H9 (cell line): Measurements from ENCODE around the gene AKT3. TPM values are rescaled to one million over a fixed set of nuclear protein-coding genes. Genes with fewer than 3 reads are reported as not detected.
A peak's percentile ranks its signal among the peaks of the same experiment; 100 is the strongest.

Source experiments
- DNase-seq: peaks from one replicate; pipeline ENCODE4 v3.0.0-alpha.2; 2017
- H2AFZ ChIP-seq: one replicate; pipeline ENCODE4 v1.6.1; 2013; ENCODE audit warnings: mild to moderate bottlenecking, low read length, control low read depth, moderate library complexity
- H2AK5ac ChIP-seq: 2 replicates; pipeline ENCODE4 v1.6.1; 2013; ENCODE audit warnings: low read length, control low read depth, mixed read lengths; ENCODE audit not compliant: insufficient read length
- H2BK120ac ChIP-seq: one replicate; pipeline ENCODE4 v1.6.1; 2013; ENCODE audit warnings: low read depth, mild to moderate bottlenecking, low read length, control low read depth, inconsistent platforms; ENCODE audit not compliant: poor library complexity, severe bottlenecking
- H2BK12ac ChIP-seq: 2 replicates; pipeline ENCODE4 v1.6.1; 2013; ENCODE audit warnings: low read length, control low read depth, mixed read lengths, low read depth; ENCODE audit not compliant: insufficient read length
- H2BK15ac ChIP-seq: 2 replicates; pipeline ENCODE4 v1.6.1; 2013; ENCODE audit warnings: low read depth, low read length, control low read depth
- H2BK20ac ChIP-seq: one replicate; pipeline ENCODE4 v1.6.1; 2013; ENCODE audit warnings: low read depth, mild to moderate bottlenecking, low read length, control low read depth, inconsistent platforms; ENCODE audit not compliant: poor library complexity, severe bottlenecking
- H2BK5ac ChIP-seq: 2 replicates; pipeline ENCODE4 v1.6.1; 2013; ENCODE audit warnings: low read length, control low read depth, mixed read lengths; ENCODE audit not compliant: insufficient read length
- H3K14ac ChIP-seq: 2 replicates; pipeline ENCODE4 v1.6.1; 2013; ENCODE audit warnings: low read length, control low read depth; ENCODE audit not compliant: insufficient read depth
- H3K18ac ChIP-seq: 2 replicates; pipeline ENCODE4 v1.6.1; 2013; ENCODE audit warnings: low read depth, mild to moderate bottlenecking, mixed read lengths, low read length, control low read depth; ENCODE audit not compliant: insufficient read length
- H3K23ac ChIP-seq: 2 replicates; pipeline ENCODE4 v1.6.1; 2013; ENCODE audit warnings: low read length, control low read depth, mixed read lengths, low read depth; ENCODE audit not compliant: insufficient read length
- H3K23me2 ChIP-seq: 2 replicates; pipeline ENCODE4 v1.6.1; 2013; ENCODE audit warnings: low read depth, mild to moderate bottlenecking, mixed read lengths, low read length, control low read depth; ENCODE audit not compliant: insufficient read length, poor library complexity, severe bottlenecking
- H3K27ac ChIP-seq: 2 replicates; pipeline ENCODE4 v1.5.1; 2013; ENCODE audit warnings: low read length, control low read depth, mixed read lengths, low read depth; ENCODE audit not compliant: insufficient read length
- H3K27me3 ChIP-seq: 2 replicates; pipeline ENCODE4 v1.6.1; 2013; ENCODE audit warnings: low read length, control low read depth, inconsistent platforms; ENCODE audit not compliant: insufficient read depth
- H3K4ac ChIP-seq: 2 replicates; pipeline ENCODE4 v1.6.1; 2013; ENCODE audit warnings: low read depth, mild to moderate bottlenecking, control low read depth, inconsistent platforms, low read length, moderate library complexity
- H3K4me1 ChIP-seq: 2 replicates; pipeline ENCODE4 v1.6.1; 2013; ENCODE audit warnings: low read length, control low read depth, inconsistent platforms; ENCODE audit not compliant: insufficient read depth
- H3K4me2 ChIP-seq: 2 replicates; pipeline ENCODE4 v1.6.1; 2013; ENCODE audit warnings: low read length, control low read depth, mixed read lengths; ENCODE audit not compliant: insufficient read length, insufficient read depth
- H3K56ac ChIP-seq: 2 replicates; pipeline ENCODE4 v1.6.1; 2013; ENCODE audit warnings: low read depth, mild to moderate bottlenecking, mixed read lengths, low read length, control low read depth; ENCODE audit not compliant: insufficient read length
- H3K79me1 ChIP-seq: 2 replicates; pipeline ENCODE4 v1.6.1; 2013; ENCODE audit warnings: low read depth, mild to moderate bottlenecking, moderate library complexity, low read length, control low read depth, inconsistent platforms; ENCODE audit not compliant: insufficient read depth, poor library complexity, severe bottlenecking
- H3K79me2 ChIP-seq: 2 replicates; pipeline ENCODE4 v1.6.1; 2013; ENCODE audit warnings: low read length, control low read depth, inconsistent platforms; ENCODE audit not compliant: insufficient read depth
- H3K9ac ChIP-seq: 2 replicates; pipeline ENCODE4 v1.6.1; 2013; ENCODE audit warnings: low read length, control low read depth, mixed read lengths; ENCODE audit not compliant: insufficient read length; ENCODE audit errors: extremely low read depth
- H3K9me3 ChIP-seq: one replicate; pipeline ENCODE4 v1.6.1; 2013; ENCODE audit warnings: low read depth, low read length, inconsistent platforms; ENCODE audit not compliant: control insufficient read depth
- H3T11ph ChIP-seq: one replicate; pipeline ENCODE4 v1.6.1; 2013; ENCODE audit warnings: mild to moderate bottlenecking, low read length, control low read depth, inconsistent platforms
- H4K20me1 ChIP-seq: one replicate; pipeline ENCODE4 v1.6.1; 2013; ENCODE audit not compliant: control insufficient read depth, insufficient read length, insufficient read depth
- H4K5ac ChIP-seq: 2 replicates; pipeline ENCODE4 v1.6.1; 2013; ENCODE audit warnings: low read depth, mild to moderate bottlenecking, mixed read lengths, low read length, control low read depth; ENCODE audit not compliant: insufficient read length
- H4K8ac ChIP-seq: replicated peaks from 2 replicates; pipeline ENCODE4 v1.6.1; 2013; ENCODE audit warnings: low read length, control low read depth, mixed read lengths, low read depth; ENCODE audit not compliant: insufficient read length
- H4K91ac ChIP-seq: 2 replicates; pipeline ENCODE4 v1.6.1; 2013; ENCODE audit warnings: low read depth, mild to moderate bottlenecking, moderate library complexity, mixed read lengths, low read length, control low read depth; ENCODE audit not compliant: insufficient read length
- H3K27ac Mint-ChIP-seq, 3 experiments: 2 replicates in 2 of 3; 3 replicates in 1 of 3; pipeline ENCODE4 v1.8.0; 2020 to 2021; ENCODE audit warnings: mixed read lengths in 3 of 3, mild to moderate bottlenecking in 1 of 3, moderate library complexity in 1 of 3
- H3K27me3 Mint-ChIP-seq: 2 replicates; pipeline ENCODE4 v1.8.0; 2021; ENCODE audit warnings: low read depth, mild to moderate bottlenecking, moderate library complexity, mixed read lengths
- H3K36me3 Mint-ChIP-seq, 3 experiments: 2 replicates in 2 of 3; 3 replicates in 1 of 3; pipeline ENCODE4 v1.8.0; 2020 to 2021; ENCODE audit warnings: low read depth in 3 of 3, mixed read lengths in 3 of 3; ENCODE audit not compliant: insufficient read depth in 1 of 3
- H3K4me1 Mint-ChIP-seq, 2 experiments: 2 replicates each; pipeline ENCODE4 v1.8.0; 2020; ENCODE audit warnings: mixed read lengths in 2 of 2
- H3K4me3 Mint-ChIP-seq, 2 experiments: 2 replicates in 1 of 2; 3 replicates in 1 of 2; pipeline ENCODE4 v1.8.0; 2020 to 2021; ENCODE audit warnings: mild to moderate bottlenecking in 2 of 2, mixed read lengths in 2 of 2, moderate library complexity in 1 of 2
- H3K9me3 Mint-ChIP-seq, 2 experiments: 2 replicates in 1 of 2; 3 replicates in 1 of 2; pipeline ENCODE4 v1.8.0; 2020; ENCODE audit warnings: mild to moderate bottlenecking in 2 of 2, mixed read lengths in 2 of 2, moderate library complexity in 1 of 2
- CTCF ChIP-seq: fragments of 200-600 bp; sonication (generic); conservative IDR thresholded peaks from 3 replicates; pipeline ENCODE4 v1.8.0; 2021; ENCODE audit warnings: antibody characterized with exemption, mild to moderate bottlenecking
- WGBS: extraction: QIAGEN DNeasy Blood & Tissue Kit; methylation state at CpG from one replicate; pipeline ENCODE4 v1.1.7; 2013; ENCODE audit warnings: missing lambda C conversion rate, low lambda C conversion rate, mixed read lengths; ENCODE audit not compliant: insufficient read length; ENCODE audit errors: extremely low coverage; 5-methylcytosine and 5-hydroxymethylcytosine counted together
- total RNA-seq: library from RNA; stranded (reverse); gene quantifications from 2 replicates; pipeline ENCODE4 v1.2.1, GENCODE V29; 2021

AKT3 gene
- total RNA-seq, 1 experiment from 2014 or later, result 27.8 TPM

- H3K36me3 Mint-ChIP-seq, result peaks cover 2 to 9% (median 7%) of the 10 kb centered on the region in 3 experiments; a peak in 6 of 7 replicates
- no peak overlapping the region for H3K18ac ChIP-seq
- no peaks in the 10 kb centered on the region for H3K9me3 ChIP-seq
- H3K79me2 ChIP-seq, result no peaks in the 10 kb centered on the region
- H3K14ac ChIP-seq, result no peak overlapping the region
- H3K79me1 ChIP-seq, result no peaks in the 10 kb centered on the region
- no peak overlapping the region for H3K9ac ChIP-seq
- no peaks in the 10 kb centered on the region for H4K20me1 ChIP-seq
- peaks cover 1 to 2% of the 10 kb centered on the region in 2 experiments; a peak in 2 of 5 replicates for H3K9me3 Mint-ChIP-seq
- H3K4me2 ChIP-seq, result no peak overlapping the region
- H3K27me3 Mint-ChIP-seq, result no peaks in the 10 kb centered on the region
- no peak overlapping the region for H4K8ac ChIP-seq
- no peak overlapping the region for H3K4me3 Mint-ChIP-seq
- H3K23me2 ChIP-seq, result no peaks in the 10 kb centered on the region
- H3K27ac Mint-ChIP-seq, result peak overlapping the region in 1 of 3 experiments; percentile 12; a peak in 3 of 7 replicates
- H4K91ac ChIP-seq, result no peak overlapping the region
- no peak overlapping the region for H3K4ac ChIP-seq
- no peak overlapping the region for H3K56ac ChIP-seq
- no peak overlapping the region for H3K23ac ChIP-seq
- DNase-seq, result no peak
- H4K5ac ChIP-seq, result no peak overlapping the region
- WGBS, result no CpG with 5 or more reads among the region's 14 CpGs
- H2BK120ac ChIP-seq, result no peak overlapping the region
- H2AFZ ChIP-seq, result no peak overlapping the region
- H2AK5ac ChIP-seq, result no peak overlapping the region
- H3K4me1 ChIP-seq, result peaks cover 12% of the 10 kb centered on the region; the same call in 1 of the 2 replicates
- no peak overlapping the region for H2BK5ac ChIP-seq
- TF ChIP-seq CTCF, result no peak
- H3T11ph ChIP-seq, result no peak overlapping the region
- no peak overlapping the region for H2BK15ac ChIP-seq
- no peak overlapping the region for H3K27ac ChIP-seq
- no peaks in the 10 kb centered on the region for H3K27me3 ChIP-seq
- H2BK12ac ChIP-seq, result no peak overlapping the region
- peaks cover 62 to 75% of the 10 kb centered on the region in 2 experiments for H3K4me1 Mint-ChIP-seq
- no peak overlapping the region for H2BK20ac ChIP-seq
Measured at GRCh38 chr1:243493156-243494129, 356.6 kb downstream of the AKT3 start.
